WTC11 (cell line): ENCODE results near the gene SLC31A1. TPM values are rescaled to one million over a fixed set of nuclear protein-coding genes. Genes with fewer than 3 reads are reported as not detected.

Experiments
- ATAC-seq: fragments of 200-7000 bp; cut with Tn5 transposase; 2 replicates; pipeline ENCODE4 v1.10.0; 2021; ENCODE audit warnings: mild to moderate bottlenecking, moderate library complexity
- CTCF ChIA-PET: fragments of 300-600 bp; sonication (Branson Sonifier 250); formaldehyde crosslinking; loops from one replicate; lab custom pipeline; 2021; ENCODE audit warnings: antibody characterized with exemption; lab: Charles Lee
- POLR2A ChIA-PET: fragments of 350-600 bp; sonication (Branson Sonifier 250); formaldehyde crosslinking; loops from one replicate; lab custom pipeline; 2021; ENCODE audit warnings: antibody characterized with exemption; lab: Charles Lee
- DNase-seq: peaks from one replicate; pipeline ENCODE4 v3.0.0; 2021; ENCODE audit warnings: low spot score
- H3K27ac Mint-ChIP-seq: 2 replicates; pipeline ENCODE4 v1.8.0; 2021; ENCODE audit warnings: mixed read lengths
- H3K27me3 Mint-ChIP-seq: 2 replicates; pipeline ENCODE4 v1.8.0; 2021; ENCODE audit warnings: low read depth, mild to moderate bottlenecking, moderate library complexity, mixed read lengths
- H3K36me3 Mint-ChIP-seq: 2 replicates; pipeline ENCODE4 v1.8.0; 2021; ENCODE audit warnings: mixed read lengths
- H3K4me1 Mint-ChIP-seq: 2 replicates; pipeline ENCODE4 v1.8.0; 2022; ENCODE audit warnings: mixed read lengths
- H3K4me3 Mint-ChIP-seq: 2 replicates; pipeline ENCODE4 v1.8.0; 2021; ENCODE audit warnings: mild to moderate bottlenecking, moderate library complexity, mixed read lengths
- H3K9me3 Mint-ChIP-seq: 2 replicates; pipeline ENCODE4 v1.8.0; 2021; ENCODE audit warnings: mixed read lengths
- CREM ChIP-seq: sonication (generic); formaldehyde crosslinking; IDR thresholded peaks from 2 replicates; pipeline ENCODE4 v1.8.1; 2022; ENCODE audit warnings: mild to moderate bottlenecking, missing genetic modification reagents, moderate library complexity
- E2F1 ChIP-seq: sonication (generic); formaldehyde crosslinking; IDR thresholded peaks from 2 replicates; pipeline ENCODE4 v1.8.0; 2022; ENCODE audit warnings: mild to moderate bottlenecking, missing genetic modification reagents
- EMX1 ChIP-seq: fragments of 250-450 bp; sonication (Bioruptor Pico); IDR thresholded peaks from 2 replicates; pipeline ENCODE4 v1.8.0; 2021; ENCODE audit warnings: mild to moderate bottlenecking
- FOXK1 ChIP-seq: sonication (generic); formaldehyde crosslinking; IDR thresholded peaks from 2 replicates; pipeline ENCODE4 v1.8.0; 2022; ENCODE audit warnings: mild to moderate bottlenecking, moderate library complexity, missing genetic modification reagents
- KAT7 ChIP-seq: sonication (generic); formaldehyde crosslinking; IDR thresholded peaks from 2 replicates; pipeline ENCODE4 v1.8.1; 2023; ENCODE audit warnings: missing genetic modification reagents, mild to moderate bottlenecking, borderline replicate concordance
- NFATC4 ChIP-seq: fragments of 250-450 bp; sonication (Bioruptor Pico); IDR thresholded peaks from 2 replicates; pipeline ENCODE4 v1.9.0; 2021; ENCODE audit warnings: mild to moderate bottlenecking
- NFE2L1 ChIP-seq: sonication (generic); formaldehyde crosslinking; IDR thresholded peaks from 2 replicates; pipeline ENCODE4 v1.8.1; 2023; ENCODE audit warnings: missing genetic modification reagents
- NR1H2 ChIP-seq: sonication (generic); formaldehyde crosslinking; IDR thresholded peaks from 2 replicates; pipeline ENCODE4 v1.9.0; 2021; ENCODE audit warnings: mild to moderate bottlenecking, moderate library complexity, missing genetic modification reagents
- PRDM15 ChIP-seq: sonication (generic); formaldehyde crosslinking; IDR thresholded peaks from 2 replicates; pipeline ENCODE4 v1.8.0; 2022; ENCODE audit warnings: missing genetic modification reagents
- SMAD3 ChIP-seq: sonication (generic); formaldehyde crosslinking; IDR thresholded peaks from 2 replicates; pipeline ENCODE4 v1.8.0; 2022; ENCODE audit warnings: missing genetic modification reagents, mild to moderate bottlenecking, borderline replicate concordance
- SMAD4 ChIP-seq: sonication (generic); formaldehyde crosslinking; IDR thresholded peaks from 2 replicates; pipeline ENCODE4 v1.8.0; 2022; ENCODE audit warnings: mild to moderate bottlenecking, missing genetic modification reagents
- TEAD1 ChIP-seq: sonication (generic); formaldehyde crosslinking; IDR thresholded peaks from 2 replicates; pipeline ENCODE4 v1.8.0; 2022; ENCODE audit warnings: mild to moderate bottlenecking, missing genetic modification reagents
- ZBTB21 ChIP-seq: sonication (generic); formaldehyde crosslinking; IDR thresholded peaks from 2 replicates; pipeline ENCODE4 v1.8.1; 2023; ENCODE audit warnings: mild to moderate bottlenecking, missing genetic modification reagents, borderline replicate concordance
- ZNF138 ChIP-seq: sonication (generic); formaldehyde crosslinking; conservative IDR thresholded peaks from 2 replicates; pipeline ENCODE4 v1.8.1; 2022; ENCODE audit warnings: mild to moderate bottlenecking, moderate library complexity, missing genetic modification reagents
- ZNF232 ChIP-seq: sonication (generic); formaldehyde crosslinking; IDR thresholded peaks from 2 replicates; pipeline ENCODE4 v1.8.0; 2022; ENCODE audit warnings: mild to moderate bottlenecking, missing genetic modification reagents
- total RNA-seq: library from RNA; stranded (reverse); gene quantifications from 3 replicates; pipeline ENCODE4 v1.2.3, GENCODE V29; 2021
- TF ChIP-seq, protein P1 (sequence below): sonication (generic); formaldehyde crosslinking; IDR thresholded peaks from 2 replicates; pipeline ENCODE4 v1.8.1; 2022; ENCODE audit warnings: missing genetic modification reagents, borderline replicate concordance
- TF ChIP-seq, protein P2 (sequence below): sonication (generic); formaldehyde crosslinking; IDR thresholded peaks from 2 replicates; pipeline ENCODE4 v1.8.0; 2023; ENCODE audit warnings: missing genetic modification reagents, mild to moderate bottlenecking, borderline replicate concordance
- TF ChIP-seq, protein P3 (sequence below): sonication (generic); formaldehyde crosslinking; IDR thresholded peaks from 2 replicates; pipeline ENCODE4 v1.8.0; 2022; ENCODE audit warnings: mild to moderate bottlenecking, missing genetic modification reagents

The SLC31A1 gene
- total RNA-seq, 1 experiment from 2014 or later: 43.9 TPM

DNA sequence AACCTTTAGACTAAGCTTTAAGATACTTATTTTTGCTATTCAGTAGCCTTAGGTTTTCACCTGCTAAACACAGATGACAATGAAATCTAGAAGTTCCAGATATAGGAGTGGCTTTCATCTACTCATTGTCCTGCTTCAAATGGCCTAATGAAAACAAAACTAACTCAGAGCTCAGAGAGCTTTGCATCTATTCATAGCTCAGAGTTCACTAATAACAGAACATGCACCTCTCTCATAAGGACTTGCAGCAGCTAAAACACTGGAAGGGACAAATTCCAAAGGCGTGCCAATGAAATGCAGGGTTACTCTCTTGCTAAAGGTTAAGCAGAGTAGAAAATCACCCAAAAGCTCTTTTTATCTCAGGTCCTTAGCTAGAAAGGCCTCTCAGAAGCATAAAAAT lies 41.5 kb upstream of the SLC31A1 start (continued):
- TF ChIP-seq PRDM15: no peak

- H3K4me1 Mint-ChIP-seq: no peaks in the 10 kb centered on the region
- CTCF ChIA-PET: no interaction called here
- TF ChIP-seq, protein P1, sequence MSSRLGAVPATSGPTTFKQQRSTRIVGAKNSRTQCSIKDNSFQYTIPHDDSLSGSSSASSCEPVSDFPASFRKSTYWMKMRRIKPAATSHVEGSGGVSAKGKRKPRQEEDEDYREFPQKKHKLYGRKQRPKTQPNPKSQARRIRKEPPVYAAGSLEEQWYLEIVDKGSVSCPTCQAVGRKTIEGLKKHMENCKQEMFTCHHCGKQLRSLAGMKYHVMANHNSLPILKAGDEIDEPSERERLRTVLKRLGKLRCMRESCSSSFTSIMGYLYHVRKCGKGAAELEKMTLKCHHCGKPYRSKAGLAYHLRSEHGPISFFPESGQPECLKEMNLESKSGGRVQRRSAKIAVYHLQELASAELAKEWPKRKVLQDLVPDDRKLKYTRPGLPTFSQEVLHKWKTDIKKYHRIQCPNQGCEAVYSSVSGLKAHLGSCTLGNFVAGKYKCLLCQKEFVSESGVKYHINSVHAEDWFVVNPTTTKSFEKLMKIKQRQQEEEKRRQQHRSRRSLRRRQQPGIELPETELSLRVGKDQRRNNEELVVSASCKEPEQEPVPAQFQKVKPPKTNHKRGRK (CRISPR knock-in tag): no peak
- no peak for TF ChIP-seq FOXK1
- H3K27ac Mint-ChIP-seq: no peak overlapping the region
- ATAC-seq (no peak), DNase-seq (no peak)
- H3K36me3 Mint-ChIP-seq: peaks cover 64% of the 10 kb centered on the region
- H3K27me3 Mint-ChIP-seq: no peaks in the 10 kb centered on the region
- H3K4me3 Mint-ChIP-seq: no peak overlapping the region
- POLR2A ChIA-PET: no interaction called here
- H3K9me3 Mint-ChIP-seq: no peaks in the 10 kb centered on the region
These were observed 40.2 kb upstream of the SLC31A1 start for GRCh38 chr9:113181165-113181564.

DNA sequence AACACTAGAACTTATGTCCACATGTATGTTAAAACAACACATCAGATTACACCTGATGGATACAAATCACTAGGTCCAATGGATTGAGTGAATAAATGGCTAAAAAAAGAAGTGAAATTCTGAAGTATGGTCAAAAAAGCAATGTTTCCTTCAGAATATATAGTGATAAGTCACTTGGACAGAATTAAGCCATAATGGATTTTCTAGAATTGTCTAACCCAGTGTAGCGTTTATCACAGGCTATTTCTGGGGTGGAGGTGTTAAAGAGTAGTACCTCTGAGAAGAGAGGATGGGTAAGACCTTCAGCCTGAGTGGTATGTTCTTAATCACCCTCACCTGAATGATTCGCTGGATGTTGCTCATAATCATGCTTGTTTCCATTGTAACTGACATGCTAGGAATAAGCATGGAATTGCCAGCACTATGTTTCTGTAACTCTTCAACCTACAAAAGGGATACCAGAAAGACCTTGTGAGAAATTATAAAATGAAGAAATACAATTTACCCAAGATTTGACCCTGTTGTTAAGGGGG lies 37.3 kb upstream of the SLC31A1 start:
- ATAC-seq (no peak), DNase-seq (no peak)
- TF ChIP-seq EMX1 (CRISPR knock-in tag): no peak
- no peak for TF ChIP-seq E2F1 (CRISPR knock-in tag)
- TF ChIP-seq ZBTB21: no peak
- no peak for TF ChIP-seq CREM
- TF ChIP-seq ZNF232 (CRISPR knock-in tag): no peak
- no peak for TF ChIP-seq SMAD4 (CRISPR knock-in tag)
- no peak for TF ChIP-seq NFE2L1 (CRISPR knock-in tag)
- no peak for TF ChIP-seq KAT7
- TF ChIP-seq, protein P2, sequence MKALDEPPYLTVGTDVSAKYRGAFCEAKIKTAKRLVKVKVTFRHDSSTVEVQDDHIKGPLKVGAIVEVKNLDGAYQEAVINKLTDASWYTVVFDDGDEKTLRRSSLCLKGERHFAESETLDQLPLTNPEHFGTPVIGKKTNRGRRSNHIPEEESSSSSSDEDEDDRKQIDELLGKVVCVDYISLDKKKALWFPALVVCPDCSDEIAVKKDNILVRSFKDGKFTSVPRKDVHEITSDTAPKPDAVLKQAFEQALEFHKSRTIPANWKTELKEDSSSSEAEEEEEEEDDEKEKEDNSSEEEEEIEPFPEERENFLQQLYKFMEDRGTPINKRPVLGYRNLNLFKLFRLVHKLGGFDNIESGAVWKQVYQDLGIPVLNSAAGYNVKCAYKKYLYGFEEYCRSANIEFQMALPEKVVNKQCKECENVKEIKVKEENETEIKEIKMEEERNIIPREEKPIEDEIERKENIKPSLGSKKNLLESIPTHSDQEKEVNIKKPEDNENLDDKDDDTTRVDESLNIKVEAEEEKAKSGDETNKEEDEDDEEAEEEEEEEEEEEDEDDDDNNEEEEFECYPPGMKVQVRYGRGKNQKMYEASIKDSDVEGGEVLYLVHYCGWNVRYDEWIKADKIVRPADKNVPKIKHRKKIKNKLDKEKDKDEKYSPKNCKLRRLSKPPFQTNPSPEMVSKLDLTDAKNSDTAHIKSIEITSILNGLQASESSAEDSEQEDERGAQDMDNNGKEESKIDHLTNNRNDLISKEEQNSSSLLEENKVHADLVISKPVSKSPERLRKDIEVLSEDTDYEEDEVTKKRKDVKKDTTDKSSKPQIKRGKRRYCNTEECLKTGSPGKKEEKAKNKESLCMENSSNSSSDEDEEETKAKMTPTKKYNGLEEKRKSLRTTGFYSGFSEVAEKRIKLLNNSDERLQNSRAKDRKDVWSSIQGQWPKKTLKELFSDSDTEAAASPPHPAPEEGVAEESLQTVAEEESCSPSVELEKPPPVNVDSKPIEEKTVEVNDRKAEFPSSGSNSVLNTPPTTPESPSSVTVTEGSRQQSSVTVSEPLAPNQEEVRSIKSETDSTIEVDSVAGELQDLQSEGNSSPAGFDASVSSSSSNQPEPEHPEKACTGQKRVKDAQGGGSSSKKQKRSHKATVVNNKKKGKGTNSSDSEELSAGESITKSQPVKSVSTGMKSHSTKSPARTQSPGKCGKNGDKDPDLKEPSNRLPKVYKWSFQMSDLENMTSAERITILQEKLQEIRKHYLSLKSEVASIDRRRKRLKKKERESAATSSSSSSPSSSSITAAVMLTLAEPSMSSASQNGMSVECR: no peak
- no peak for TF ChIP-seq NR1H2 (CRISPR knock-in tag)
- no peak for TF ChIP-seq ZNF138 (CRISPR knock-in tag)
- TF ChIP-seq TEAD1 (CRISPR knock-in tag): no peak
- TF ChIP-seq NFATC4 (CRISPR knock-in tag): no peak
- TF ChIP-seq SMAD3 (CRISPR knock-in tag): no peak
- TF ChIP-seq, protein P3, sequence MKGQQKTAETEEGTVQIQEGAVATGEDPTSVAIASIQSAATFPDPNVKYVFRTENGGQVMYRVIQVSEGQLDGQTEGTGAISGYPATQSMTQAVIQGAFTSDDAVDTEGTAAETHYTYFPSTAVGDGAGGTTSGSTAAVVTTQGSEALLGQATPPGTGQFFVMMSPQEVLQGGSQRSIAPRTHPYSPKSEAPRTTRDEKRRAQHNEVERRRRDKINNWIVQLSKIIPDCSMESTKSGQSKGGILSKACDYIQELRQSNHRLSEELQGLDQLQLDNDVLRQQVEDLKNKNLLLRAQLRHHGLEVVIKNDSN (CRISPR knock-in tag): no peak
- H3K27me3 Mint-ChIP-seq: no peaks in the 10 kb centered on the region
- H3K27ac Mint-ChIP-seq: no peak overlapping the region
- no peaks in the 10 kb centered on the region for H3K9me3 Mint-ChIP-seq
- CTCF ChIA-PET: no interaction called here
- peaks cover 49% of the 10 kb centered on the region for H3K36me3 Mint-ChIP-seq
- POLR2A ChIA-PET: no interaction called here
- H3K4me1 Mint-ChIP-seq: no peaks in the 10 kb centered on the region
- H3K4me3 Mint-ChIP-seq: no peak overlapping the region
